Dedifferentiated amniotic fluid mesenchymal stem cell (primary cell): ENCODE measurements around the gene ETDC.

ENCODE experiments used
- DNase-seq: peaks from one replicate; pipeline ENCODE4 v3.0.0-alpha.2; 2016; ENCODE audit errors: extremely low spot score

The ETDC gene

DNA sequence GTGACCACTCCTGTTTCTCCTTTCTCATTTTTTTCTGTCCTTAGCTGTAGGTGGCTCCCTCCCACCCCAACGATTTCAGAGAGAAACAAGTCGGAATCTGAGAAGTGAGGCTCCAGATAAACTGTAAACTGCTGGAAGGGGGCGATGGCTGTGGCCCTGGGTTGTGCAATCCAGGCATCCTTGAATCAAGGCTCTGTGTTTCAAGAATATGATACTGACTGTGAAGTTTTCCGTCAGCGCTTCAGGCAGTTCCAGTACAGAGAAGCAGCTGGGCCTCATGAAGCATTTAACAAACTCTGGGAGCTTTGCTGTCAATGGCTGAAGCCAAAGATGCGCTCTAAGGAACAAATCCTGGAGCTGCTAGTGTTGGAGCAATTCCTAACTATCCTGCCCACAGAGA is 37.7 kb downstream of the ETDC start:
- DNase-seq, result no peak

DNA sequence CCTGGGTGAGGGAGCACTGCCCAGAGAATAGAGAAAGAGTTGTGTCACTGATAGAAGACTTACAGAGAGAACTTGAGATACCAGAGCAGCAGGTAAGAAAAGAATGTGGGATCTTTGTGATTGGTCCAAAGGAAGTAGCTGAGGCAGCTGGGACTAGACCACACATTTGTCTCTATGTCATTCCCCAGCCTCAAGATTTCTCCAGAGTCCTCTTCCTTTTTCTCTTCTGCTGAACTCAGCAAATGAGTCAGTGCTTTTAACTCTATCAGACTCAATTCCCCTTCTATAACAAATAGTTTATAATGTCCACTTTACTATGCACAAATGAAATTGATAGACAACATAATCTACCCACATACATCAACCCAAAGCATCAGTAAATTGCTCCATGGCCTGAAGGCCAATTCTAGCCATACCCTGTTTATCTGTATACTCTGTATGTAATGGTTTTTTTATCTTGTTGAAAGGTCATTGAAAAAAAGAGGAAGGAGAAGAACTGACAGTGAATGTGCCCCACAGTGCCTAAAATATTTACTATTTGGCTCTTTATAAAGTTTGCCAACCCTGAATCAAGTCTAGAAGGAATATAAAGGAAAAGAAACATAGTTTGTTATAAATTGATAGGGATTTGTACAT is 38.2 kb downstream of the ETDC start:
- DNase-seq, result no peak

DNA sequence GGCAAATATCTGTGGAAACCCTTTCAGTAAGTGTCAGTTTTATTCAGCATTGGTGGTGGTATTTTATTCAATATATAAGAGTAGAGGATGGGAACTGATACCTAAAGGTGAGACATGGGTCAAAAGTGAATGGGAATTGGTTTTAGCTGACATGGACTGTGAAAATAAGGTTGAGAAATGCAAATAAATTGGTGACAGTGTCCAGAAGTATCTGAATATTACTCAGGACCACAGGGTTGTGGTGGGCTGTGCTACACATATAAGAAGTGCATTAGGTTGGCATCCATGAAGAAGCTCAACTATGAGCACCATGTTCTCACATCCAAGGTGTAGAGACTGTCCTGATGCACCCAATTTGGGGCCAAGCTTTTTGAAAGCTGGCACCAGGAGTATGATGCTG is 45.0 kb downstream of the ETDC start:
- no peak for DNase-seq
